Measurements from ENCODE around the gene ZBED1. TPM values are rescaled to one million over a fixed set of nuclear protein-coding genes. Genes with fewer than 3 reads are reported as not detected.
"Not testable (repeated sequence)": the region's sequence is repeated elsewhere in the genome, so short reads cannot be mapped to it uniquely, and the experiment has no call there.

ZBED1 gene
- total RNA-seq, 1 experiment from 2014 or later: 17.3 TPM

DNA sequence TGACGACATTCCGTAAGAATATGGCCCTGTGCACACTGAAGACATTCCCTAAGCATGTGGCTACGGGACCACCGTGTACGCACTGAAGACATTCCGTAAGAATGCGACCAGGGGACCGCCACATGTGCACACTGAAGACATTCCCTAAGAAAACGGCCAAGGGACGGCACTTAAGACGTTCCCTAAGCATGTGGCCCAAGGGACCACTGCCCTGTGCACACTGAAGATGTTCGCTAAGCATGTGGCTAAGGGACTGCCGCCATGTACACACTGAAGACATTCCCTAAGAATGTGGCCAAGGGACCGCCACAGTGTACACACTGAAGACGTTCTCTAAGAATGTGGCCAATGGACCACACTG is 21.4 kb downstream of the ZBED1 start:
- intact Hi-C loops (cut with micrococcal nuclease; ENCODE audit: unreplicated experiment): no loop called here
- TF ChIP-seq, protein P1, sequence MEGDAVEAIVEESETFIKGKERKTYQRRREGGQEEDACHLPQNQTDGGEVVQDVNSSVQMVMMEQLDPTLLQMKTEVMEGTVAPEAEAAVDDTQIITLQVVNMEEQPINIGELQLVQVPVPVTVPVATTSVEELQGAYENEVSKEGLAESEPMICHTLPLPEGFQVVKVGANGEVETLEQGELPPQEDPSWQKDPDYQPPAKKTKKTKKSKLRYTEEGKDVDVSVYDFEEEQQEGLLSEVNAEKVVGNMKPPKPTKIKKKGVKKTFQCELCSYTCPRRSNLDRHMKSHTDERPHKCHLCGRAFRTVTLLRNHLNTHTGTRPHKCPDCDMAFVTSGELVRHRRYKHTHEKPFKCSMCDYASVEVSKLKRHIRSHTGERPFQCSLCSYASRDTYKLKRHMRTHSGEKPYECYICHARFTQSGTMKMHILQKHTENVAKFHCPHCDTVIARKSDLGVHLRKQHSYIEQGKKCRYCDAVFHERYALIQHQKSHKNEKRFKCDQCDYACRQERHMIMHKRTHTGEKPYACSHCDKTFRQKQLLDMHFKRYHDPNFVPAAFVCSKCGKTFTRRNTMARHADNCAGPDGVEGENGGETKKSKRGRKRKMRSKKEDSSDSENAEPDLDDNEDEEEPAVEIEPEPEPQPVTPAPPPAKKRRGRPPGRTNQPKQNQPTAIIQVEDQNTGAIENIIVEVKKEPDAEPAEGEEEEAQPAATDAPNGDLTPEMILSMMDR (IDR thresholded peaks at IDR 0.05; ENCODE audit: unreplicated experiment): no peak
- H3K36me3 Mint-ChIP-seq (ENCODE audit: insufficient read depth, unreplicated experiment): no peaks in the 10 kb centered on the region

DNA sequence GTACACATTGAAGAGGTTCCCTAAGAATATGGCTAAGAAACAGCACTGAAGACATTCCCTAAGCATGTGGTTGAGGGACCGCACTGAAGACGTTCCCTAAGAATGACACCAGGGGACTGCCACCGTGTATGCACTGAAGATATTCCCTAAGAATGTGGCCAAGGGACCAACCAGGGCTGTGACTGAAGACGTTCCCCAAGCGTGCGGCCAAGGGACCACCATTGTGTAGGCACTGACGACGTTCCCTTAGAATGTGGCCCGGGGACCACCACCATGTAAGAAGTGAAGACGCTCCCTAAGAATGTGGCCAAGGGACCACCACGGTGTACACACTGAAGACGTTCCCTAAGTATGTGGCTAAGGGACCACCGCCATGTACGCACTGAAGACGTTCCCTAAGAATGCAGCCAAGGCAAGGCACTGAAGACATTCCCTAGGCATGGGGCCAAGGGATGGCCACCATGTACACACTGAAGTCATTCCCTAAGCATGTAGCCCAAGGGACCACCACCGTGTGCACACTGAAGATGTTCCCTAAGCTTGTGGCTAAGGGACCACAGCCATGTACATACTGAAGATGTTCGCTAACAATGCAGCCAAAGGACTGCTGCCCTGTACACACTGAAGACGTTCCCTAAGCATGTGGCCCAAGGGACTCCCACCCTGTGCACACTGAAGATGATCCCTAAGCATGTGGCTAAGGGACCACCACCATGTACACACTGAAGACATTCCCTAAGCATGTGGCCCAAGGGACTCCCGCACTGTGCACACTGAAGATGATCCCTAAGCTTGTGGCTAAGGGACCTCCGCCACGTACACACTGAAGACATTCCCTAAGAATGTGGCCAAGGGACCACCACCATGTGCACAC is 22.0 kb downstream of the ZBED1 start:
- no peak for DNase-seq
- CTCF ChIA-PET: no interaction called here
- Mint-ChIP-seq H3K27ac (ENCODE audit: unreplicated experiment) (no peak overlapping the region), H3K4me1 (ENCODE audit: low read depth, unreplicated experiment) (peaks cover 27% of the 10 kb centered on the region), H3K9me3 (ENCODE audit: low read depth, unreplicated experiment) (no peaks in the 10 kb centered on the region), H3K27me3 (ENCODE audit: unreplicated experiment) (no peaks in the 10 kb centered on the region), H3K36me3 (ENCODE audit: insufficient read depth, unreplicated experiment) (no peaks in the 10 kb centered on the region), H3K4me3 (ENCODE audit: low read depth, unreplicated experiment) (no peak overlapping the region)
- intact Hi-C loops (cut with micrococcal nuclease; ENCODE audit: unreplicated experiment): no loop called here
- TF ChIP-seq, protein P1 (IDR thresholded peaks at IDR 0.05; ENCODE audit: unreplicated experiment): no peak
- no TSS peak for BruUV-seq (replicated peaks)

More for the DNA sequence above, 21.4 kb downstream of the ZBED1 start:
- no peak overlapping the region for H3K4me3 Mint-ChIP-seq (ENCODE audit: low read depth, unreplicated experiment)
- H3K27ac Mint-ChIP-seq (ENCODE audit: unreplicated experiment): no peak overlapping the region
- H3K4me1 Mint-ChIP-seq (ENCODE audit: low read depth, unreplicated experiment): peaks cover 21% of the 10 kb centered on the region
- DNase-seq: no peak
- BruUV-seq (replicated peaks): no TSS peak
- no peaks in the 10 kb centered on the region for H3K27me3 Mint-ChIP-seq (ENCODE audit: unreplicated experiment)
- H3K9me3 Mint-ChIP-seq (ENCODE audit: low read depth, unreplicated experiment): no peaks in the 10 kb centered on the region
- CTCF ChIA-PET: no interaction called here

DNA sequence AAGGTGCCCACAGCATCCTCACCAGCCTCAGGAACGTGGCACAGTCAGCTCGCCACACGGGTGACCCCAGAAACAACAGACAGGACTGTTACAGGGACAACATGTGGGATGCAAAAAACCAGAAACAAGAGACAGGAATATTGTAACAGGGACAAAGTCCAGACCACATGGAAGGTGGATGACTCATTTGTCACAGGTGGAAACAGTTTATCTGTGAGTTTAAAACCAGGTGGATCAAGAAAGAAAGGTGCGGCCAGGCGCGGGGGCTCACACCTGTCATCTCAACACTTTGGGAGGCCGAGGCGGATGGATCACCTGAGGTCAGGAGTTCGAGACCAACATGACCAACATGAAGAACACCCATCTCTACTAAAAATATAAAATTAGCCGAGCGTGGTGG is 23.5 kb downstream of the ZBED1 start:
- H3K36me3 Mint-ChIP-seq (ENCODE audit: insufficient read depth, unreplicated experiment); H3K27me3 Mint-ChIP-seq (ENCODE audit: unreplicated experiment); BruUV-seq (replicated peaks); intact Hi-C loops (cut with micrococcal nuclease; ENCODE audit: unreplicated experiment); CTCF ChIA-PET; H3K9me3 Mint-ChIP-seq (ENCODE audit: low read depth, unreplicated experiment): not testable (repeated sequence)
- peak; percentile 14 for DNase-seq
- Mint-ChIP-seq H3K4me1 (ENCODE audit: low read depth, unreplicated experiment) (peaks cover 39% of the 10 kb centered on the region), H3K4me3 (ENCODE audit: low read depth, unreplicated experiment) (peak overlapping the region; percentile 39), H3K27ac (ENCODE audit: unreplicated experiment) (peak overlapping the region; percentile 60)

DNA sequence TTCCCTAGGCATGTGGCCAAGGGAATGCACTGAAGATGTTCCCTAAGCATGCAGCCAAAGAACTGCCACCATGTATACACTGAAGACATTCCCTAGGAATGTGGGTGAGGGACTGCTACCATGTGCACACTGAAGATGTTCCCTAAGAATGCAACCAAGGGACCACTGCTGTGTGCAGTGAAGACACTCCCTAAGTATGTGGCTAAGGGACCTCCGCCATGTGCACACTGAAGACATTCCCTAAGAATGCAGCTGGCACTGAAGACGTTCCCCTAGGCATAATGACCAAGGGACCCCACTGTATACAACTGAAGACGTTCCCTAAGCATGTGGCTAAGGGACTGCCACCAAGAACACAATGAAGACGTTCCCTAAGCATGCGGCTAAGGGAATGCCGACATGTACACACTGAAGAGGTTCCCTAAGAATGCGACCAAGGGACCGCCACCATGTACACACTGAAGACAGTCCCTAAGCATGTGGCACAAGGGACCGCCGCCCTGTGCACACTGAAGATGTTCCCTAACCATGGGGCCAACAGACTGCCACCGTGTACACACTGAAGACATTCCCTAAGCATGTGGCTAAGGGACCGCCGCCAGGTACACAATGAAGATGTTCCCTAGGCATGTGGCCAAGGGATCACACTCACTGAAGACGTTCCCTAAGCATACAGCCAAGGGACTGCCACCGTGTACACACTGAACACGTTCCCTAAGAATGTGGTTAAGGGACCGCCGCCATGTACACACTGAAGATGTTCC is 25.6 kb downstream of the ZBED1 start:
- TF ChIP-seq, protein P1 (IDR thresholded peaks at IDR 0.05; ENCODE audit: unreplicated experiment): no peak
- peaks cover 6% of the 10 kb centered on the region for H3K36me3 Mint-ChIP-seq (ENCODE audit: insufficient read depth, unreplicated experiment)
- H3K27me3 Mint-ChIP-seq (ENCODE audit: unreplicated experiment): no peaks in the 10 kb centered on the region
- H3K4me1 Mint-ChIP-seq (ENCODE audit: low read depth, unreplicated experiment): peaks cover 39% of the 10 kb centered on the region
- no TSS peak for BruUV-seq (replicated peaks)
- H3K4me3 Mint-ChIP-seq (ENCODE audit: low read depth, unreplicated experiment): no peak overlapping the region
- no peak for DNase-seq
- CTCF ChIA-PET: no interaction called here
- intact Hi-C loops (cut with micrococcal nuclease; ENCODE audit: unreplicated experiment): no loop called here
- no peaks in the 10 kb centered on the region for H3K9me3 Mint-ChIP-seq (ENCODE audit: low read depth, unreplicated experiment)
- no peak overlapping the region for H3K27ac Mint-ChIP-seq (ENCODE audit: unreplicated experiment)

Measured in Calu3 (cell line).